NCI-H446 treated with DMSO at 0.1 percent for 48 hours (cell line): ENCODE data around the gene ADAMTS2.

Experiments
- DNase-seq: peaks from one replicate; lab custom pipeline; 2025; lab: John Stamatoyannopoulos, UW

ADAMTS2 gene

GRCh38 chr5:179160584-179160983 lies 184.7 kb downstream of the ADAMTS2 start:
- no peak for DNase-seq

- no peak for DNase-seq
These were observed 186.7 kb downstream of the ADAMTS2 start for GRCh38 chr5:179158556-179158955.

- DNase-seq = no peak
These were observed 190.0 kb downstream of the ADAMTS2 start for GRCh38 chr5:179154991-179155955.

- no peak for DNase-seq
These were observed 190.8 kb downstream of the ADAMTS2 start for GRCh38 chr5:179154346-179154990.

GRCh38 chr5:179153921-179154345 lies 191.3 kb downstream of the ADAMTS2 start:
- no peak for DNase-seq

- DNase-seq = no peak
These were observed 191.8 kb downstream of the ADAMTS2 start for GRCh38 chr5:179153341-179153901.

- DNase-seq = no peak
These were observed 192.3 kb downstream of the ADAMTS2 start for GRCh38 chr5:179152941-179153340.

- DNase-seq = no peak
These were observed 192.9 kb downstream of the ADAMTS2 start for GRCh38 chr5:179152144-179152895.

- no peak for DNase-seq
These were observed 193.8 kb downstream of the ADAMTS2 start for GRCh38 chr5:179151286-179152118.

- DNase-seq = no peak
These were observed 195.2 kb downstream of the ADAMTS2 start for GRCh38 chr5:179150011-179150410.

GRCh38 chr5:179149278-179149677 lies 196.0 kb downstream of the ADAMTS2 start:
- no peak for DNase-seq

GRCh38 chr5:179148703-179149170 lies 196.5 kb downstream of the ADAMTS2 start:
- DNase-seq = no peak

- DNase-seq = no peak
These were observed 197.1 kb downstream of the ADAMTS2 start for GRCh38 chr5:179147991-179148702.

- no peak for DNase-seq
These were observed 199.0 kb downstream of the ADAMTS2 start for GRCh38 chr5:179146277-179146676.

- no peak for DNase-seq
These were observed 201.8 kb downstream of the ADAMTS2 start for GRCh38 chr5:179143446-179143845.

GRCh38 chr5:179142434-179143198 lies 202.6 kb downstream of the ADAMTS2 start:
- DNase-seq = no peak

- no peak for DNase-seq
These were observed 203.4 kb downstream of the ADAMTS2 start for GRCh38 chr5:179141867-179142266.

GRCh38 chr5:179140293-179140692 lies 205.0 kb downstream of the ADAMTS2 start:
- no peak for DNase-seq

- no peak for DNase-seq
These were observed 205.4 kb downstream of the ADAMTS2 start for GRCh38 chr5:179139936-179140235.
